ENCODE measurements around the gene GSTM2.

GSTM2 gene

GRCh38 chr1:109622137-109622892 is 45.5 kb upstream of the GSTM2 start:
- TF ChIP-seq CTCF (IDR thresholded peaks at IDR 0.05) = no peak

GRCh38 chr1:109622895-109623294 is 45.0 kb upstream of the GSTM2 start:
- TF ChIP-seq CTCF (IDR thresholded peaks at IDR 0.05) = no peak

GRCh38 chr1:109623601-109624161 is 44.2 kb upstream of the GSTM2 start:
- TF ChIP-seq CTCF (IDR thresholded peaks at IDR 0.05) = no peak

GRCh38 chr1:109624201-109625010 is 43.5 kb upstream of the GSTM2 start:
- no peak for TF ChIP-seq CTCF (IDR thresholded peaks at IDR 0.05)

- TF ChIP-seq CTCF (IDR thresholded peaks at IDR 0.05) = no peak
These were observed 42.7 kb upstream of the GSTM2 start for GRCh38 chr1:109625176-109625575.

- TF ChIP-seq CTCF (IDR thresholded peaks at IDR 0.05) = no peak
These were observed 42.0 kb upstream of the GSTM2 start for GRCh38 chr1:109625601-109626560.

Data from LNCAP (cell line).